Thoracic aorta (tissue), 2 donors: ENCODE measurements around the gene ITGB3BP. TPM values are rescaled to one million over a fixed set of nuclear protein-coding genes. Genes with fewer than 3 reads are reported as not detected.

Experiments used
- ATAC-seq: fragments of 150-250 bp; one replicate; pipeline ENCODE4 v1.8.0; 2017; ENCODE audit warnings: low read depth; ENCODE audit not compliant: insufficient number of reproducible peaks, low FRiP score
- DNase-seq: peaks from one replicate; pipeline ENCODE4 v3.0.0-alpha.2; 2020; ENCODE audit warnings: low spot score
- H3K27ac ChIP-seq, 2 donors: fragments of 200-600 bp; sonication (generic); 1 replicate in 1 of 2; 2 replicates in 1 of 2; pipeline ENCODE4 v1.5.1; 2016; ENCODE audit warnings: mild to moderate bottlenecking in 2 of 2, moderate library complexity in 2 of 2
- H3K27me3 ChIP-seq: fragments of 200-600 bp; sonication (generic); replicated peaks from 2 replicates; pipeline ENCODE4 v1.6.0; 2016; ENCODE audit warnings: mild to moderate bottlenecking; ENCODE audit not compliant: insufficient read depth
- H3K36me3 ChIP-seq: fragments of 200-600 bp; sonication (generic); one replicate; pipeline ENCODE4 v1.5.1; 2016
- H3K4me1 ChIP-seq, 2 donors: fragments of 200-600 bp; sonication (generic); 1 replicate in 1 of 2; 2 replicates in 1 of 2; pipeline versions ENCODE4 v1.5.1 to v1.6.0; 2016; ENCODE audit warnings: low read depth in 2 of 2, mild to moderate bottlenecking in 1 of 2; ENCODE audit not compliant: control insufficient read depth in 1 of 2
- H3K4me3 ChIP-seq: fragments of 200-600 bp; sonication (generic); 2 replicates; pipeline ENCODE4 v1.5.1; 2016; ENCODE audit warnings: mild to moderate bottlenecking
- H3K9me3 ChIP-seq: fragments of 200-600 bp; sonication (generic); 2 replicates; pipeline ENCODE4 v1.5.1; 2016
- total RNA-seq, 2 donors: library from RNA; depleted of rRNA; stranded (reverse); fragments of >200 nt; gene quantifications; one replicate each; pipeline versions ENCODE4 v1.1.0 to v1.2.3, GENCODE V29; 2016
- TF ChIP-seq, protein P1 (sequence below): fragments of 200-600 bp; sonication (generic); IDR thresholded peaks from one replicate; pipeline ENCODE4 v1.5.1; 2019; ENCODE audit warnings: antibody characterized with exemption

Gene ITGB3BP
- total RNA-seq, 2 donors from 2014 or later, result 7.1 to 29.5 TPM

DNA sequence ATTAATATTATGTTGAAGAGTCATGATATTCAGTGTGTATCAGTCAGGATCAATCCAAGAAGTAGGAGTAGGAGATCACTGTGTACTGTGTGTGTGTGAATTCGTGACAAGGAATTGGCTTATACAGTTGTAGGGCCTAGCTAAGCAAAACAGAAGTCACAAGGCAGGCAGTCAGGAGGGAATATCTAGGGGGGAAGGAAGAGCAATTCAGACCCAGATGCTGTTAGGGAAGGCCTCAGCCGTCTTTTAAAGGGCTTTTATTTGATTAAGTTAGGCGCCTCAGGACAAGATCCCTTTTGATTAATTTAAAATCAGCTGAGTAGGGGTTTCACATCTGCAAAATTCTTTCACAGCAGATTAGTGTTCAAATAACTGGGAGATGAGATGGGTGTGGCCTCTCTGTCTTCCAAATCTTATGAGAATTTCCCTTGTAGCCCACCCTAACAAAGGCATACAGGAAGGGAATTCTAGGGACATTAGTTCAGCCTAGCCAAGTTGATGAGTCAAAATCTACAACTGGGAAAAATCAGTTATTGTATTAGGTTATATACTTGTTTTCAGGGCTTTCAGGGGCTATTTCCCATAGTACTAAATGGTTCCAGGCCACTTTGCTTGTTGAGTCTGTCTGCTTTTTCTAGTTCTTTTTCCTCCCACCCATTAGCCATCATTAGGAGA is 108.2 kb downstream of the ITGB3BP start:
- DNase-seq, result no peak
- H3K9me3 ChIP-seq, result no peaks in the 10 kb centered on the region
- TF ChIP-seq, protein P1, sequence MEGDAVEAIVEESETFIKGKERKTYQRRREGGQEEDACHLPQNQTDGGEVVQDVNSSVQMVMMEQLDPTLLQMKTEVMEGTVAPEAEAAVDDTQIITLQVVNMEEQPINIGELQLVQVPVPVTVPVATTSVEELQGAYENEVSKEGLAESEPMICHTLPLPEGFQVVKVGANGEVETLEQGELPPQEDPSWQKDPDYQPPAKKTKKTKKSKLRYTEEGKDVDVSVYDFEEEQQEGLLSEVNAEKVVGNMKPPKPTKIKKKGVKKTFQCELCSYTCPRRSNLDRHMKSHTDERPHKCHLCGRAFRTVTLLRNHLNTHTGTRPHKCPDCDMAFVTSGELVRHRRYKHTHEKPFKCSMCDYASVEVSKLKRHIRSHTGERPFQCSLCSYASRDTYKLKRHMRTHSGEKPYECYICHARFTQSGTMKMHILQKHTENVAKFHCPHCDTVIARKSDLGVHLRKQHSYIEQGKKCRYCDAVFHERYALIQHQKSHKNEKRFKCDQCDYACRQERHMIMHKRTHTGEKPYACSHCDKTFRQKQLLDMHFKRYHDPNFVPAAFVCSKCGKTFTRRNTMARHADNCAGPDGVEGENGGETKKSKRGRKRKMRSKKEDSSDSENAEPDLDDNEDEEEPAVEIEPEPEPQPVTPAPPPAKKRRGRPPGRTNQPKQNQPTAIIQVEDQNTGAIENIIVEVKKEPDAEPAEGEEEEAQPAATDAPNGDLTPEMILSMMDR, result no peak
- no peaks in the 10 kb centered on the region for H3K36me3 ChIP-seq
- no peak overlapping the region for H3K4me3 ChIP-seq
- no peak overlapping the region for H3K27ac ChIP-seq
- no peaks in the 10 kb centered on the region for H3K4me1 ChIP-seq
- H3K27me3 ChIP-seq, result no peaks in the 10 kb centered on the region
- no peak for ATAC-seq

DNA sequence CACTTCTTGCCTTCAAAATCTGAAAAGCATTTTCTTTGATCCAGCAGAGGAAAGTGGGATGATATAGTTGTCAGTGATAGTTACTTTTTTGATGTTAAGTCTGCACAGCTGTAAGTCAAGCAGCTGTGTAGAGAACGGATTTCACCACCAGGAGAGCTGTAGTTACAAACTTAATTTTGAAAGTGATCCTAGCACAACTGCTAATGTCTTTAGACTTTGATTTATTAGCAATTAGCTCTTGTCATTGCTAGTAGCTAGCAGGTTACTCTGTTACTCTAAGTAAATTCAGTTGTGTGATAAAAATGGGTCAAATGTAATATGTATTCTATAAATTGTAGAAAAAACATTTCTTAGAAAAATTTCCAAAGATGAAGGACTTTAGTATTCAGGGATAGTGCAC is 109.6 kb downstream of the ITGB3BP start:
- TF ChIP-seq, protein P1, result no peak
- Histone ChIP-seq H3K27me3 (no peaks in the 10 kb centered on the region), H3K9me3 (no peaks in the 10 kb centered on the region), H3K4me1 (no peaks in the 10 kb centered on the region), H3K27ac (no peak overlapping the region), H3K4me3 (no peak overlapping the region), H3K36me3 (no peaks in the 10 kb centered on the region)
- DNase-seq (no peak), ATAC-seq (no peak)

DNA sequence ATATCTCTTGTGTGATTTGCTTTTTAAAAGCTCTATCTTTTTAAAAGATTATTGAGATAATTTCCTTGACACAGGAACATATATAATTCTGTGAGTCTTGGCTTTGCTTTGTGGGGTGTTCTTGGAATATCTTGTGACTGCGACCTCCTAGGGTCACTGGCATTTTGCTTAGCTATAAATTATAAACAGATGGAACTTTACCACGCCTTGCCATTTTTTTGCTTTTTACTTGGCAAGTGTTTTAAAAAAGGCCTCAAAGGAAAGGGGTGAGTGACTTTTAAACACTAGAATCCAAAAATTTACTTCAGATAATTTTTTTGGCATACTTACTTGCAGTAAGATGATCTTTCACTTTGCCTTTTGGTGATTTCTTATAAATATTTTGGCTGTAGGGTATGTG is 112.0 kb downstream of the ITGB3BP start:
- TF ChIP-seq, protein P1, result no peak
- Histone ChIP-seq H3K36me3 (no peaks in the 10 kb centered on the region), H3K4me3 (no peak overlapping the region), H3K9me3 (no peaks in the 10 kb centered on the region), H3K4me1 (no peaks in the 10 kb centered on the region), H3K27me3 (no peaks in the 10 kb centered on the region), H3K27ac (no peak overlapping the region)
- DNase-seq (no peak), ATAC-seq (no peak)

GRCh38 chr1:63408331-63408730 is 114.7 kb downstream of the ITGB3BP start:
- no peak for ATAC-seq
- TF ChIP-seq, protein P1, result no peak
- Histone ChIP-seq H3K4me3 (no peak overlapping the region), H3K4me1 (no peaks in the 10 kb centered on the region), H3K36me3 (no peaks in the 10 kb centered on the region), H3K27me3 (no peaks in the 10 kb centered on the region), H3K27ac (no peak overlapping the region), H3K9me3 (no peaks in the 10 kb centered on the region)
- no peak for DNase-seq

DNA sequence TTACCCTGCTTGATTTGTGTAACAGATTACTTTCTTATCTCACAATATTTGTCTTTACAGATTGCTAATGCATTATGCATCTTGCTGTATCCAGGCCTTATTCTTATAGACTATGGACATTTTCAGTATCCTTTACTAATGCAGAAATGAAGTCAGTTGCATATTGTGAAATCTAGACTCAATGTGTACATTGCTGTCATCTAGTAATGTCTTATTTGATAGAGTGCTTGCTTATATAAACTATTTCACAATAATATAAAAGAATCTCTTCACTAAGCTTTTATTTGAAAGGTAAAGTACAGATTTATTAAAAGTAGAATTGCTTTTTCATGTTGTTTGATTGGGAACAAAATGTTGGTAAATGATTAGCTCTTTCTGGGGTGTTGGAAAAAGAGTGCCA is 116.0 kb downstream of the ITGB3BP start:
- H3K27ac ChIP-seq, result no peak overlapping the region
- no peaks in the 10 kb centered on the region for H3K9me3 ChIP-seq
- H3K36me3 ChIP-seq, result no peaks in the 10 kb centered on the region
- TF ChIP-seq, protein P1, result no peak
- H3K27me3 ChIP-seq, result no peaks in the 10 kb centered on the region
- DNase-seq (no peak), ATAC-seq (no peak)
- H3K4me1 ChIP-seq, result no peaks in the 10 kb centered on the region
- no peak overlapping the region for H3K4me3 ChIP-seq
